NCI-H1930 (cell line): ENCODE measurements around the gene APOC3.
"Not testable (repeated sequence)": the region's sequence is repeated elsewhere in the genome, so short reads cannot be mapped to it uniquely, and the experiment has no call there.

Experiments
- DNase-seq, 2 experiments: peaks; one replicate each; lab custom pipeline; 2025; lab: John Stamatoyannopoulos, UW

APOC3 gene

DNA sequence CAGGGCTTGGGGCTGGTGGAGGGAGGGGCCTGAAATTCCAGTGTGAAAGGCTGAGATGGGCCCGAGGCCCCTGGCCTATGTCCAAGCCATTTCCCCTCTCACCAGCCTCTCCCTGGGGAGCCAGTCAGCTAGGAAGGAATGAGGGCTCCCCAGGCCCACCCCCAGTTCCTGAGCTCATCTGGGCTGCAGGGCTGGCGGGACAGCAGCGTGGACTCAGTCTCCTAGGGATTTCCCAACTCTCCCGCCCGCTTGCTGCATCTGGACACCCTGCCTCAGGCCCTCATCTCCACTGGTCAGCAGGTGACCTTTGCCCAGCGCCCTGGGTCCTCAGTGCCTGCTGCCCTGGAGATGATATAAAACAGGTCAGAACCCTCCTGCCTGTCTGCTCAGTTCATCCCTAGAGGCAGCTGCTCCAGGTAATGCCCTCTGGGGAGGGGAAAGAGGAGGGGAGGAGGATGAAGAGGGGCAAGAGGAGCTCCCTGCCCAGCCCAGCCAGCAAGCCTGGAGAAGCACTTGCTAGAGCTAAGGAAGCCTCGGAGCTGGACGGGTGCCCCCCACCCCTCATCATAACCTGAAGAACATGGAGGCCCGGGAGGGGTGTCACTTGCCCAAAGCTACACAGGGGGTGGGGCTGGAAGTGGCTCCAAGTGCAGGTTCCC lies at the start of gene APOC3:
Gene APOC3, plus strand, starts transcription at position 383 of the 659 bp plus-strand sequence. CDS start 676 bp downstream, outside the sequence.
- DNase-seq, result no peak

DNA sequence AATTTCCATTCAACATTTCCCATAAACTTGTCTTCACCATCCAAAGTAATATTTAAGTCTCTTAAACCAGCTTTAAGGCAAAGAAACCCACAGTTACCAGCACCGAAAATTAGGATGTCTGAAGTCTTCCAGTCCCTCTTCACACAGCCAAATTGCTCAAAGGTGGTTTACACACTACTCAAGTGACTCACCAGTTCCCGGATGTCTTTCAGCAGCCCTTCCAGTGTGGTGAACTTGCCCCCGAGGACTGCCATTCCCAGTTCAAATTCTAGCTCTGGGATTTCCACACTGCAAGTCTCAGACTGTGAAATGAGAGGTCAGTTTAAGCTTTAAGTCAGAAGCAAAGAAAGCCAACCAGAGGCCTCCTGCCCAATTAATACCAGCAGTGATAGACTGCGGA lies 47.0 kb upstream of the APOC3 start:
- no peak for DNase-seq

- no peak for DNase-seq
Measured at GRCh38 chr11:116786326-116786725, 43.4 kb upstream of the APOC3 start.

GRCh38 chr11:116786966-116787365 lies 42.7 kb upstream of the APOC3 start:
- no peak for DNase-seq

GRCh38 chr11:116787436-116787785 lies 42.3 kb upstream of the APOC3 start:
- no peak for DNase-seq

GRCh38 chr11:116787786-116788486 lies 41.8 kb upstream of the APOC3 start, which contains the start of gene ZPR1:
ZPR1 (minus strand) TSS chr11:116788023; CDS start chr11:116787990, 33 bp downstream.
- DNase-seq, result peak; percentile 38 to 39

- DNase-seq, result no peak
Measured at GRCh38 chr11:116788534-116788933, 41.2 kb upstream of the APOC3 start.

- no peak for DNase-seq
Measured at GRCh38 chr11:116788975-116789374, 40.7 kb upstream of the APOC3 start.

- no peak for DNase-seq
Measured at GRCh38 chr11:116790167-116791001, 39.3 kb upstream of the APOC3 start.

DNA sequence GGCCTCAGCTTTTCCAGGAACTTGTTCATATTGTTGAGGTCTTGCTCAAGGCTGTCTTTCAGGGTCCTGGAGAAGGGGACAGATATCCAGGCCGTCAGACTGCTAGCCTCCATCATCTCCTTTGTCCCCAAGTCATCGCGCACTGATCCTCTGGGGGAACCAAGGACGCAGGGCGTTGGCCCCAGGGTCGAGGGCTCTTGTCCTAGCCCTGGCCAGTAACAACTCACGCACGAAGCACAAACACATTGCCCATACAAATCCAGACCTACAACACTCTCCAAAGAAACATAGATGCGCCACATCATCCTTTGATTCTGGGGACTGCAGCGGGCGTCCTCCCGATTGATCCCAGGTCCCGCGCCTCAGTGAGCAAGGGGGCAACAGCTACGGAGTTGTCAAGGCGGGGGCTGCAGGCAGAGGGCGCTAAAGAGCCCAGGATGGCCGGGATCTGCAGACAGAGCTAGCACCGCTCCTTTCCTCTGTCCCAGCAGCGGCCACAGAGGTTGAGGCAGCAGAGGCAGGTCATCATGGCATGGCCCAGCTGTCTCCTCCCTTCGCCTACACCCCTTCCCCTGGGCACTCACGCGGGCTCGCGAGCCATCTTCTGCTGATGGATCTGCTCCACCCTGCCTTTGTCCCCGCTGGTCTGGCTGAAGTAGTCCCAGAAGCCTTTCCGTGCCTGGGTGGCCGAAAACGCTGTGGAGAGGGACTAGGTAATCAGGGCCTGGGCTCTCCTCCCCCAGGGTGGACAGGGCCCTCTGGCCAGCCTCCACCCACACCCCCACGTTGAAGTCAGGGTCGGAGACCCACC lies 38.5 kb upstream of the APOC3 start:
- DNase-seq, result peak; percentile 16 to 52

DNA sequence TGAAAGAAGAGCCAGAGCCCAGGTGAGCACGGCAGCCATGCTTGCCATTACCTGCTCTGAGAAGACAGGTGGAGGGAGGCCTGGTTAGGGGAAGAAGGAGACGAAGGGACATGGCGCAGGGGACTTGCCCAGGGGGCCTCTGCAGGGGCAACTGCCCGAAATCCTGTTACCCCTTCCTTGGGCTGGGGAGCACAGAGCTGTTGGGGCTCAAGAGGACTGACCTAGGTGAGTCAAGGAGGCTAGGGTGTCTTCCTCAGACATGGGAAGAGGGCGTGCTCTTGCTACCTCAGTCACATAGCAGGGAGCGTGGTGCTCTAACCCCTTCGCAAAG lies 37.9 kb upstream of the APOC3 start, which contains the start of gene APOA5:
Gene APOA5, minus strand, starts transcription at position 67 of the 331 bp plus-strand sequence. Its CDS starts 19 bp downstream, at position 48.
- no peak for DNase-seq

GRCh38 chr11:116792144-116792868 lies 37.4 kb upstream of the APOC3 start:
- DNase-seq, result no peak

DNA sequence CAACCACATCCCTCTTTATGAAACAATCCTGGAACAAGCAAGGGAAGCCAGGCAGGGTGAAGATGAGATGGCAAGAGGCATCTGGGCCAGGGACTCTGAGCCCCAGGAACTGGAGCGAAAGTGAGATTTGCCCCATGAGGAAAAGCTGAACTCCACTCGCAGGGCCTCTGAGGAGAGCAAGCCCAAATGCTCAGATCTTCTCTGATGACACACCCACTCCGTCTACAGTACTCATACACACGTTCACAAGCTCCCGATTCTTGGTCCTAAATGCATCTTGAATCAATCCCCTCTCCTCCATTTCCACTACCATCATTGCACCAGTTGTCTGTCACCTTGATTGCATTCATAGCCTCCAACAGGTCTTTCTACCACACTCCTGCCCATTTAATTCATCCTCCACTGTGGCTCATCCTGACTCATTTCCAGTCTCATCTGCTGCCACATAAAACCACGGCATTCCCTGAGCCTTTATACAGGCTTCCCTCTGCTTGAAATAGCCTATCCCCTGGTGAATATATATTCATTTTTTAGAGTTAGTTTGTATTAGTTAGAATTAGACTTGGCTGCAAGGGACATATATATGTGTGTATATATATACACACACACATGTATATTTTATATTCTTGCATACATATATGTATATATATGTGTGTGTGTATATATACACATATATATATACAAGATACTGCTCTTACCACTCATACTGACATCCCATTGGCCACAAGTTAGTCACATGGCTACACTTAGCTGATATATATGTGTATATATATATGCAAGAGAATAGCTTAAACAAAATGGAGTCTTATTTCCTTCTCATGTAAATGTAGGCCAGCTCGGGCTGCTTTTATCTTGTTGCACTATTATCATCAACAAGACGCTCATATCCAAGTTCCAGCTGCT lies 36.6 kb upstream of the APOC3 start:
- no peak for DNase-seq

DNA sequence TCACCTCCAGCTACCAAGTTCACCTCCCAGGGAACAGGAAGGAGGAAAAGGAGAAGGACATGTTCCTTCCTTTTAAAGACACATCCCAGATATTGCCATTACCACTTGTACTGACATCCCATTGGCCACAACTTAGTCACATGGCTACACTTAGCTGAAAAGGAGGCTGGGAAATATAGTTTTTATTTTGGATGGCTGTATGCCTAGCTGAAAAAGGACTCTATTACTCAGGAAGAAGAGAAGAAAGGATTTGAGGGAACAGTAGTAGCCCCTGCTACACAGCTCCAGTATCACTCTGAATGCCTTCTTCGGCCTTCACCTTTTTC lies 36.0 kb upstream of the APOC3 start:
- DNase-seq, result no peak

DNA sequence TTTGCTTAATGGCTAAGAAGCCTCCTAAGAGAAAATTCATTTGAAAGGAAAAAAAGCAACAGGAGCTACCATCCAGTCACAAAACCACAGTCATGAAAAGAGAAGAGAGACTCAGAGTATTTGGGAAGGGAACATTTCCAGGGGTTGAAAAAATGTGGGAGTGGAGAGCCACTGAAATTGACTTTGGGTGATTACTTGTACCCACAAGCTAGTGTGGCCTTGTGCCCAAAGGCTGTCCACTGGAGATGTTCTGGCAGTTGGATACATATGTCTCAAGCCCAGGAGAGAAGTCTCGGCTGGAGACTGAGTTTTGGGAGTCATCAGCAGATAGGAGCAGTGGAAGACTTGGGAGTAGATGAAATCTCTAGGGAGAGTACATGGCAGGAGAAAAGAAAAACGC lies 34.9 kb upstream of the APOC3 start:
- DNase-seq, result no peak

DNA sequence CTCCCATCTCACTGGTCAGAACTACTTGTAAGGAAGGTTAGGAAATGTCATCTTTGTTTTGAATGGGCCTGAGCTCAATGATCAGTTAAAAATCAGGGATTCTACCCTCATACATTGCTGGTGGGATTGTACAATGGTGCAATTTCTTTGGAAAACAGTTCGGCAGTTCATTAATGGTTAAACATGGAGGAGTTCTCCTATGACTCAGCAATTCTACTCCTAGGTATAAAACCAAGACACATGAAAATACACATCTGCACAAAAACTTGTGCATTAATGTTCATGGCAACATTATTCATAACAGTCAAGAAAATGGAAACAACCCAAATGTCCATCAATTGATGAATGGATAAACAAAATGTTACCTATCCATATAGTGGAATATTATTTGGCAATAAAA lies 33.2 kb upstream of the APOC3 start:
- DNase-seq, result no peak

DNA sequence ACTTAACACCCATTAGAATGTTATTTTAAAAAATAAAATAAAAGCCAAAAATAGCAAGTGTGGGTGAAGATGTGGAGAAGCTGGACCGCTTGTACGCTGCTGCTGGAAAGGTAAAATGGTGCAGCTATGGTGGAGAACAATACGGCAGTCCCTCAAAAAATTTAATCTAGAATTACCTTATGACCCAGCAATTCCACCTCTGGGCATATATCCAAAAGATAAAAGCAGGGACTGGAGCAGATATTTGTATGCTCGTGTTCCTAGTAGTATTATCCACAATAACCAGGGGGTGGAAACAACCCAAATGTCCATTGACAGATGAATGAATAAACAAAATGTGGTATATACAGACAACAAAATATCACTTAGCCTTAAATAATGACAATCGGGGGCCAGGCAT lies 31.9 kb upstream of the APOC3 start:
- no peak for DNase-seq

GRCh38 chr11:116798368-116798767 lies 31.3 kb upstream of the APOC3 start:
- no peak for DNase-seq

GRCh38 chr11:116800610-116801009 lies 29.1 kb upstream of the APOC3 start:
- DNase-seq, result no peak

DNA sequence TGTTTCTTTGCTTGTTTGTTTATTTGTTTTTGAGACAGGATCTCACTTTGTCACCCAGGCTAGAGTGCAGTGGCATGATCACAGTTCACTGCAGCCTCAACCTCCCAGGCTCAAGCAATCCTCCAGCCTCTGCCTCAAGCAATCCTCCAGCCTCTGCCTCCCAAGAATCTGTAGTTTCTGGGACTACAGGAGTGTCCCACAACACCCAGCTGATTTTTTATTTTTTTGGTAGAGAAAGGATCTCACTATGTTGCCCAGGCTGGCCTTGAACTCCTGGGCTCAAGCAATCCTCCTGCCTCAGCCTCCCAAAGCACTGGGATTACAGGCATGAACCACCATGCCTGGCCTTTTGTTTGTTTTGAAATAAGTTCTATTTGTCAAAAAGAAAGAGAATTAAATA lies 28.0 kb upstream of the APOC3 start:
- DNase-seq, result not testable (repeated sequence)
